Measurements from ENCODE around the gene SLC30A3. TPM values are rescaled to one million over a fixed set of nuclear protein-coding genes. Genes with fewer than 3 reads are reported as not detected.

The SLC30A3 gene
- total RNA-seq, 1 experiment from 2014 or later: not detected

DNA sequence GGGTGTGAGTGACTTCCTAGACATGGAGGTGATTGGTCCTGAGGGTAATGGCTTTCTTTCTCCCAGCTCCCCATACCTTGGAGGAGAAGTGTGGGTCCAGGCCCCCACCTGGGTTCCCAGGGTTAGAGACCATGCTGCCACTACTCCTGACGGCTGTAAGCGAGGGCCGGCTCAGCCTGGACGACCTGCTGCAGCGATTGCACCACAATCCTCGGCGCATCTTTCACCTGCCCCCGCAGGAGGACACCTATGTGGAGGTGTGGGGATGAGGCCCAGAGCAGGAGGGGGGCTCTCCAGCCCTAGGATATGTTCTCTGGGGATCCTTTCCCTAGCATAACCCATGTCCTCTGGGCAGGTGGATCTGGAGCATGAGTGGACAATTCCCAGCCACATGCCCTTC lies 23.9 kb downstream of the SLC30A3 start:
- Mint-ChIP-seq H3K4me1 (ENCODE audit: low read depth, unreplicated experiment) (no peaks in the 10 kb centered on the region), H3K36me3 (ENCODE audit: insufficient read depth, unreplicated experiment) (peaks cover 51% of the 10 kb centered on the region)
- no TSS peak for BruUV-seq (replicated peaks)

DNA sequence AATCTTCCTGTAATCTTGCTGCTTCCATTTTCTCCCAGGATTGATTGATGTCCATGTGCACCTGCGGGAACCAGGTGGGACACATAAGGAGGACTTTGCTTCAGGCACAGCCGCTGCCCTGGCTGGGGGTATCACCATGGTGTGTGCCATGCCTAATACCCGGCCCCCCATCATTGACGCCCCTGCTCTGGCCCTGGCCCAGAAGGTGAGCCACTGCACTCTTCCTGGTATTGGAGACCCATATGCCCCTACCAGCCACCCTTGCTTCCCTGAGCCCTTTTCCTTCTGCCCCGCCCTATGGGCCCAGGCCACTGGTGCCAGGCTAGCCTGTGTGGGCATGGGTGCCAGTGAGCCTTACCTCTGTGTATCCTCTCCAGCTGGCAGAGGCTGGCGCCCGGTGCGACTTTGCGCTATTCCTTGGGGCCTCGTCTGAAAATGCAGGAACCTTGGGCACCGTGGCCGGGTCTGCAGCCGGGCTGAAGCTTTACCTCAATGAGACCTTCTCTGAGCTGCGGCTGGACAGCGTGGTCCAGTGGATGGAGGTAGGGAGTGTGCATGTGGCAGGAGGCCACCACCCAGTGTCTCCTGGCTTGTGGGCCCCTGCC lies 25.4 kb downstream of the SLC30A3 start:
- intact Hi-C loops (cut with micrococcal nuclease; ENCODE audit: unreplicated experiment): no loop called here
- Mint-ChIP-seq H3K4me3 (ENCODE audit: low read depth, unreplicated experiment) (no peak overlapping the region), H3K27me3 (ENCODE audit: unreplicated experiment) (no peaks in the 10 kb centered on the region), H3K27ac (ENCODE audit: unreplicated experiment) (no peak overlapping the region), H3K4me1 (ENCODE audit: low read depth, unreplicated experiment) (no peaks in the 10 kb centered on the region), H3K9me3 (ENCODE audit: low read depth, unreplicated experiment) (no peaks in the 10 kb centered on the region), H3K36me3 (ENCODE audit: insufficient read depth, unreplicated experiment) (peaks cover 51% of the 10 kb centered on the region)
- CTCF ChIA-PET: no interaction called here
- no TSS peak for BruUV-seq (replicated peaks)
- DNase-seq: no peak
- TF ChIP-seq, protein P1, sequence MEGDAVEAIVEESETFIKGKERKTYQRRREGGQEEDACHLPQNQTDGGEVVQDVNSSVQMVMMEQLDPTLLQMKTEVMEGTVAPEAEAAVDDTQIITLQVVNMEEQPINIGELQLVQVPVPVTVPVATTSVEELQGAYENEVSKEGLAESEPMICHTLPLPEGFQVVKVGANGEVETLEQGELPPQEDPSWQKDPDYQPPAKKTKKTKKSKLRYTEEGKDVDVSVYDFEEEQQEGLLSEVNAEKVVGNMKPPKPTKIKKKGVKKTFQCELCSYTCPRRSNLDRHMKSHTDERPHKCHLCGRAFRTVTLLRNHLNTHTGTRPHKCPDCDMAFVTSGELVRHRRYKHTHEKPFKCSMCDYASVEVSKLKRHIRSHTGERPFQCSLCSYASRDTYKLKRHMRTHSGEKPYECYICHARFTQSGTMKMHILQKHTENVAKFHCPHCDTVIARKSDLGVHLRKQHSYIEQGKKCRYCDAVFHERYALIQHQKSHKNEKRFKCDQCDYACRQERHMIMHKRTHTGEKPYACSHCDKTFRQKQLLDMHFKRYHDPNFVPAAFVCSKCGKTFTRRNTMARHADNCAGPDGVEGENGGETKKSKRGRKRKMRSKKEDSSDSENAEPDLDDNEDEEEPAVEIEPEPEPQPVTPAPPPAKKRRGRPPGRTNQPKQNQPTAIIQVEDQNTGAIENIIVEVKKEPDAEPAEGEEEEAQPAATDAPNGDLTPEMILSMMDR (IDR thresholded peaks at IDR 0.05; ENCODE audit: unreplicated experiment): no peak

More for the DNA sequence above, 23.9 kb downstream of the SLC30A3 start:
- intact Hi-C loops (cut with micrococcal nuclease; ENCODE audit: unreplicated experiment): no loop called here
- H3K4me3 Mint-ChIP-seq (ENCODE audit: low read depth, unreplicated experiment): no peak overlapping the region
- no peaks in the 10 kb centered on the region for H3K27me3 Mint-ChIP-seq (ENCODE audit: unreplicated experiment)
- TF ChIP-seq, protein P1 (IDR thresholded peaks at IDR 0.05; ENCODE audit: unreplicated experiment): no peak
- H3K9me3 Mint-ChIP-seq (ENCODE audit: low read depth, unreplicated experiment): no peaks in the 10 kb centered on the region
- CTCF ChIA-PET: no interaction called here
- H3K27ac Mint-ChIP-seq (ENCODE audit: unreplicated experiment): no peak overlapping the region
- no peak for DNase-seq

DNA sequence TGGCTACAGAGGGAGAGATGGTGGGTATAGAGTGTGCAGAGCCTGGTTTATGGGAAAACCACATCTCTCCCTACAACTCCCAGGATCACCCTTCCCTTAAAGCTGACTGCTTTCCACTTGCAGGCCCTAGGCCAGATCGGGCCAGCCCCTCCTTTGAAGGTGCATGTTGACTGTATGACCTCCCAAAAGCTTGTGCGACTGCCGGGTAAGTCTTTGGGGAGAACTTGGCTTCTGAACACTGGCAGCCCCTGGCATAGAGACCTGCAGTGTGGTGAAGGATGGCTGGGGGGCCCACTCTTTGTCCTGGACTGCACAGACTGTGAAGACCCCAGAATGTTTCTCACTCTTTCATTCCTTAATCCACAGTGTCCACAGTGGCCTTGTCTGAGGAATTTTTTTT lies 26.2 kb downstream of the SLC30A3 start:
- Mint-ChIP-seq H3K9me3 (ENCODE audit: low read depth, unreplicated experiment) (no peaks in the 10 kb centered on the region), H3K4me3 (ENCODE audit: low read depth, unreplicated experiment) (no peak overlapping the region), H3K27me3 (ENCODE audit: unreplicated experiment) (no peaks in the 10 kb centered on the region), H3K36me3 (ENCODE audit: insufficient read depth, unreplicated experiment) (peaks cover 52% of the 10 kb centered on the region), H3K27ac (ENCODE audit: unreplicated experiment) (no peak overlapping the region), H3K4me1 (ENCODE audit: low read depth, unreplicated experiment) (no peaks in the 10 kb centered on the region)
- intact Hi-C loops (cut with micrococcal nuclease; ENCODE audit: unreplicated experiment): no loop called here
- CTCF ChIA-PET: no interaction called here
- BruUV-seq (replicated peaks): no TSS peak
- no peak for DNase-seq
- TF ChIP-seq, protein P1 (IDR thresholded peaks at IDR 0.05; ENCODE audit: unreplicated experiment): no peak

DNA sequence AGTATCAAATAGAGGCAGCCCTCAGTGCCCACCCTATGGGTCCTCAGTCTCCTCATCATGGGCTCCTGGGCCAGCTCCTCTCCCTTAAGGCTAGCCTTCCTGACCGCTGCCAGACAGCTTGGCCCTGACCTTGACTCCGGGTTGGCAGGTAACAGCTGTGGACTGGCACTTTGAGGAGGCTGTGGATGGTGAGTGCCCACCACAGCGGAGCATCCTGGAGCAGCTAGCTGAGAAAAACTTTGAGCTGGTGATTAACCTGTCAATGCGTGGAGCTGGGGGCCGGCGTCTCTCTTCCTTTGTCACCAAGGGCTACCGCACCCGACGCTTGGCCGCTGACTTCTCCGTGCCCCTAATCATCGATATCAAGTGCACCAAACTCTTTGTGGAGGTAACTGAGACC lies 26.7 kb downstream of the SLC30A3 start:
- Mint-ChIP-seq H3K4me1 (ENCODE audit: low read depth, unreplicated experiment) (no peaks in the 10 kb centered on the region), H3K27ac (ENCODE audit: unreplicated experiment) (no peak overlapping the region), H3K9me3 (ENCODE audit: low read depth, unreplicated experiment) (no peaks in the 10 kb centered on the region), H3K36me3 (ENCODE audit: insufficient read depth, unreplicated experiment) (peaks cover 54% of the 10 kb centered on the region), H3K27me3 (ENCODE audit: unreplicated experiment) (no peaks in the 10 kb centered on the region), H3K4me3 (ENCODE audit: low read depth, unreplicated experiment) (no peak overlapping the region)
- CTCF ChIA-PET: interaction anchor here (0.8 to 1.4 kb wide), 2 partner anchors 10 to 67 kb away, joined by 3 read pairs; no protein-coding TSS in a partner anchor
- intact Hi-C loops (cut with micrococcal nuclease; ENCODE audit: unreplicated experiment): no loop called here
- no TSS peak for BruUV-seq (replicated peaks)
- DNase-seq: no peak
- TF ChIP-seq, protein P1 (IDR thresholded peaks at IDR 0.05; ENCODE audit: unreplicated experiment): no peak
